Jurkat, Clone E6-1 (cell line): ENCODE data around the gene ZNF511.

Source experiments
- DNase-seq: peaks from one replicate; pipeline ENCODE4 v3.0.0-alpha.2; 2011; ENCODE audit warnings: low read depth, low spot score
- H3K4me3 ChIP-seq: 2 replicates; pipeline ENCODE4 v1.5.1; 2011; ENCODE audit warnings: mild to moderate bottlenecking, low read length, control low read depth, moderate library complexity

The ZNF511 gene

DNA sequence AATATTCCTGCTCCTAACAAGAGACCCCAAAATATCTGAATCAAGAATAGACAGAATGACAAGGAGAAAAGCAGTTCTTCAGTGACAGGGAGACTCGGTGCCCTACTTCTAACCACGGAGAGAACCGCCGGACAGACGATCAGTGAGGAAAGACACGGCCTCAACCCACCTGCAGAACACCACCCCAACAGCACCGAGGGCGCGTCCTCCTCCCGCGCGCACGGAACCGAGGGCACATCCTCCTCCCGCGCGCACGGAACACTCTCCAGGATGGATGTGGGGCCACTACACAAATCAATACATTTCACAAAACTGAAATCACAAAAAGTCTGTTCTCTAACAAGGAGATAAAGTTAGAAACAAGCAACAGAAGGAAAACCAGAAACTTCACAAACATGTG is 22.3 kb upstream of the ZNF511 start:
- no peak overlapping the region for H3K4me3 ChIP-seq
- no peak for DNase-seq

DNA sequence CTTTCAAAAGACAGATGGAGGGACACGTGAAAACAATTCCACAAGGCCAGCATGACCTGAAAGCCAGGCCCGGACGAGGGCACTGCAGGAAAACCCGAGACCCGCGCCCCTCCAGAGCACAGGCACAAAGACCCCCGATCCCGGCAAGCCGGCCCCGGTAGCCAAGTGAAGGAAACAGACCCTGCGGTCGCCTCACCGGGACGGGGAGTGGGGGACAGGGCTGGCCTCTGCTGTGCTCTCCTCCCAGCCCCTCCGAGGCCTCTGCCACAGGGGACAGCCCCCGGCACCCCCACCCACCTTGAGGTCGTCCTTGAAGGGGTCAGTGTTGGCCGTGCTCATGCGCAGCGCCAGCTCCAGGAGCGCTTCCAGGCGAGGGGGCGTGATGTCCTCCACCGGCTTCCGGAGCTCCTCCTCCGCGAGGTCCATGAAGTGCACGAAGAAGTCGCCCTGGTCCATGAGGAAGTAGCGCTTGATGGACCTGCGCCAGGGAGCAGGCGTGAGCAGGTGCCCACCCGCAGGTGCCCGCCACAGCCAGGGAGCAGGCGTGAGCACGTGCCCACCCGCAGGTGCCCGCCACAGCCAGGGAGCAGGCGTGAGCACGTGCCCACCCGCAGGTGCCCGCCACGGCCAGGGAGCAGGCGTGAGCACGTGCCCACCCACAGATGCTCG is 20.7 kb upstream of the ZNF511 start:
- no peak overlapping the region for H3K4me3 ChIP-seq
- no peak for DNase-seq

DNA sequence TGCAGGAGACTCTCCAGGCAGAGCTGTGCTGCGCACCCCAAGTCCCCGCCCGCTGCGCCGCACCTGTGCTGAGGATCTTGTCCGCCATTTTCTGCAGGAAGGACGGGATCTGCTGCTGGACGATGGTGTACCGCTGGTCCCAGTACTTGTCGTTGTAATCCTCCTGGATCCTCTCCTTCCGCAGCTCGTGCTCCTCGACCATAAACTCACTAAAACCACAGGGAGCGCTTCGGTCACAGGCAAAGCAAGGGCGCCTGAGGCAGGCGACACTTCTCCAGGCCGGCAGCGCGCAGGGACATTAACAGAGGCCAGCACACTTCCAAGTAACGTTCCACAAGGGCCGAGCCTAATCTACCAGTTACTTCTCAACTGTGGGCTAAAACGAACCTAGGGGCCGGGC is 19.0 kb upstream of the ZNF511 start:
- H3K4me3 ChIP-seq = no peak overlapping the region
- DNase-seq = no peak

DNA sequence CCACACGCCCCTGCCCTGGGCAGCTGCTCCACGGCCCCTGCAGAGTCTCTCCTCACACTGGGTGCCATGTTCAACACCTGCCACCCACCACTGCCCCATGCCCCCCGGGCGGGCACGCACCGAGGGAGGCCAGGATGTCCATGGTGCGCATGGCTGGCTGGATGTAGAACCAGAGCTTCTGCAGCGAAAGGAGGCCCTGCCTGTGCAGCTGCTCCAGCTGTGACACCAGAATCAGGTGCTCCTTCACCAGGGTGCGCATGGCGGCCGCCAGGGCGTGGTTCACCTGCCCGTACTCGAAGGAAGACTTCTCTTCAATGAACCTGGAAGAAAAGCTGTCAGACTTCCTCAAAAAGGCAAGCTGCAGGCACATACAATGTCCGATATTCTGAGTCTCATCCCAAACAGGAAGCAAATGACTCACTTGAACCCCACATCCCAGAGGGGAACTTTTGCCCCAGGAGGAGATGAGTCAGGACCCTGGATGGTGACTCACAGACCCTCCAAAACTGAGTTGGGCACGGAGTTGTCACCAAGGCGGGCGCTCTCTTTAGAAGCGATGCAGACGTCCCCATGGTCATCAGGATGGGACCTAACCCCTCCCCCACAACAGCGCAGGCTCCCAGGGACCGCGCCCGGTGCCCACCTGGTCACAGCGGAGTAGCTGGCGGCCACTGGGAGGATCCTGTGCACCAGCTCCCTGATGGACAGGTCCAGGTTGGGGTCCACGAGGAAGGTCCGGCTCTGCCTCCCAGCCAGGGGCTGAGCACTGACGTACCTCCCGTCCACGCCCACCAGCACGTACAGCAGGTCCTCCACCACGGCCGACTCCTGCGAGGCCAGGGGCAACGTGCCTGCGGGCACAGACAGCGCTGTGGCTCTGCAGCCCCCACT is 15.6 kb upstream of the ZNF511 start:
- H3K4me3 ChIP-seq = no peak overlapping the region
- no peak for DNase-seq

DNA sequence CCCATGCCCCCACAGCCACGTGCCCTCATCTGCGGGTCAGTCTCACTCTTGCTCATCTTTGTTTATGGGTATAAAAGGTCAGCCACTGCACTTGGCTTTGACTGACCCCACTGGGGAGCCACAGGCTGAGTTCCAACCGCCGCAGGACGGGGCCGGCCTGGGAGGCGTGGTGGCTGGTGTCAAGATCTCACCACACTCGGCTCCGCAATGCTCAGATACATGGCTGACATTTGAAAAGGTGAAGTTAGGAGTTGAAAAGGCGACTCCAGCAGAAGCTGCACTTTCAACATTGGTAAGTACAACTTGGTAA is 14.9 kb upstream of the ZNF511 start:
- DNase-seq = no peak
- no peak overlapping the region for H3K4me3 ChIP-seq

DNA sequence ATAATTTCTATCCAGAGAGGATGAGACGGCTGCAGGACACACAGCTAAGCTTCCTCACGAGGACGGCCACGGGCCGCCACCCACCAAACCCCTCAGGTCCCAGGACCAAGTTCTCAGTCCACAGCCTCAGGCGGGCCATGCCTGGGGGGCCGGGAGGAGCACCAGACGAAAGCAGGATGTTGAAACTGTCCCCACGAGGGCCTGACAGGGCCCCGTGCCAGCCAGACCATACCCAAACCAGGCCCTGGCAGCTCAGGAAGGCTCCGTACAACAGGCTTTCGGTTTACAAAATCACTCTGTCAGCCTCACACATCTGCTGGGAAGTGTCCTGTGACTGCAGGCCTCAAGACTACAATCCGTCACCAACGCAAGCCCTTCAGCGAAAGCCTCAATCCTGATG is 14.5 kb upstream of the ZNF511 start:
- no peak for DNase-seq

DNA sequence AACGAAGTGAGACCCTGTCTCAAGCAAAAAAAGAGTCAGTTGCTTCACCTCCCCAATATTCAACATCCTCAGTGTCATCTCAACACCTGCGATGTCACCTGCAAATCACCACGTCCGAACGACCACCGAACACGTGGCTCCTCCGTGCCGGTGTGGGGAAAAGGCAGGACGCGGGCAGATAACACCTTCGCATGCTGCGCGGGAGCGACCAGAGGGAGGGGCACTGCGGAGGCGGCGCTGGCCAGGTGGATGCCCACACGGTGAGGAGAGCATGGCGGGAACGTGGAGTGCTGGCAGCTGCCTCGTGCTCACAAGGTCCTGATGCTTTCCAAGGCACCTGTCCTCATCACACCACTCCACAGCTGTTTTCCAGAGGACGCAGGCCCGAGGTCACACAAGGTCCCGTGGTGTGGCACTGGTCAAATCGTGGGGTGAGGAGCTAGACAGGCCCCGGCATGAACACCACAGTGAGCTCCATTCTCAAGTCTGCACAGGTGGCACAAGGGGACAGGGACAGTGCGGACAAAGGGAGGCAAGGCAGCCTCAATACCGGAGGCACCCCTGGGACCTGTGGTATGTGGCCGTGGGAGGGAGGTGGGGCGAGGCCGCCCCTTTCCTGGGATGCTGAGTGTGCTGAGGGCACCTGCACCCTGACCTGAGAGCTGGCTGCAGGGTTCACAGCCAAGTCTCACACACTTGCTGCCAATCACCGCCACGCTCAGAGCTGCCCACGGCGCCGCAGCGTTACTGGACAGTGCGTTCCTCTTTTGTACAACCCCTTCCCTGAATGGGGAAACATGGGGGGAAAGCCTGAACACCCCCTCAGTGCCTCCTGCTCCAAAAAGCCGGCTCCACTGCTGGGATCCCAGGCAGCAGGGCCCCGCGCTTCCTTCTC is 13.0 kb upstream of the ZNF511 start:
- DNase-seq = no peak

More for the DNA sequence above, 14.5 kb upstream of the ZNF511 start:
- H3K4me3 ChIP-seq = no peak overlapping the region

DNA sequence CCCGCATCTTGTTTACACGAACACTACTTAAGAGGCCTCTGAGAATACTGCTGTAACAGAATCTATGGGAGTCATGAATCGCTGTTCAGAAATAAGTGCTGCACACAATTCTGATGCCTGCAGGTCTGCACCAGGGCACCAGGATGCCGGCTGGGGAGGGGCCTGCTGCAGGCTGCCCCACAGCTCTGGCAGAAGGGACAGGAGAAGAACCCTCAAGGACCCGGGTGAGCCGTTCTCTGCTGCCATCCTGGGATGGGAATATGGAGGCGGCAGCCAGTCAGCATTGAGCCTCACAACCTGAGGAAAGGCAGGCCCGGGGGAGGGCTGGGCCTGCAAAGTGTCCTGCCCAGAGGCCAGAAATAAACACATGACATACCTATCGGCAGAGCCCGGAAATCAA is 11.2 kb upstream of the ZNF511 start:
- H3K4me3 ChIP-seq = no peak overlapping the region
- DNase-seq = no peak

More for the DNA sequence above, 13.0 kb upstream of the ZNF511 start:
- H3K4me3 ChIP-seq = no peak overlapping the region

DNA sequence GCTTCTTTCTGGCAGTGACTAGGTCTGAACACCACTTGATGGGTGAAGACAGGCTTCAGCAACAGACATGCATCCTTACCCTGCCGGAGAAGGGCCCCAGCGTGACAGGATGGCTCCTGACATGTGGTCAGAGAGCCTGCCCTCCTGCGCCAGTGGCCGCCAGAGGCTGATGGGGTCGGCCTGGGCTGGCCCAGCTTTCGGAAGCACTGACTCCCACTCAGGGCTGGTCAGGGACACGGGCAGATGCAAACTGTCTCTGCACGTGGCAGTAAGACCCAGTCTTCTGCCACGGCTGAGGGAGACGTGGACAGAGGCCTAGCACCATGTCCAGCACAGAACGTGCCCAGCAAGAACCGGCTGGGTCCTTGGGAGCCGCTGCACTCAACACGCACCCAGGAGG is 10.2 kb upstream of the ZNF511 start:
- DNase-seq = no peak
- no peak overlapping the region for H3K4me3 ChIP-seq

DNA sequence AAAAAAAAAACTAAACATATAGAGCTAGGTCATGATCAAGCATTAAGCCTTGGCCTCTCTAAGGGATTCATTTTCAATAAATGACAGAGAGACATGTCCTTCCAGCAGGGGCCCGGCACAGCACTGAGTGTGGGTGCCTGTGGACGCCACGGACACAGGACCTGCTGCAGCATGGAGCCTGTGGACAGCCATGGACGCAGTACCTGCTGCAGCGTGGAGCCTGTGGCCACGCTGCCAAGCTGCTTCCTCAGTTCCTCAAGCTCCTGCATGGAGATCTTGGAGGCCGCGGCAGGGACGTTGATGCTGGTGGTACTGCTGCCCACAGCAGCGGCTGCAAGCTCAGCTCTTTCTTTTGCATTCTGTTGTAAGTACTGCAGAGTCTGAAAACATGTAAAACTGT is 9.5 kb upstream of the ZNF511 start:
- no peak for DNase-seq
- H3K4me3 ChIP-seq = no peak overlapping the region

DNA sequence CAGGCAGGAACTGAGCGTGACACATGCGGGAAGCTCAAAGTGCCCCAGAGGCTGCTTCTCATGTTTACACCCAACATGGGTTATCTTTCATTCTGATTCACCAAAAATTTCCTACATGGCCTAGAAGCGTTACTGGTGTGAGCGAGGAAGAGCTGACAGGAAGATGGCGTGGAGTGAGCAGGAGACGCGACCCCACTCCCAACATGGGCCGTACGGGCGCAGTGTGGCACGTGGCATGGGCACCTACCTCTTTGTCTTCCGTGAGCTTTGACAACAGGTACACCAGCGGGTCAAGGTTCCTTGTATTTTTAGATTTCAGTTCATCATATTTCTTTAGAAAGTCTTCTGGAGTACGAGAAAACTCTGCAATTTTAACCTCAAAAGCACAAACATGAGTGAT is 9.0 kb upstream of the ZNF511 start:
- no peak for DNase-seq
- H3K4me3 ChIP-seq = no peak overlapping the region

DNA sequence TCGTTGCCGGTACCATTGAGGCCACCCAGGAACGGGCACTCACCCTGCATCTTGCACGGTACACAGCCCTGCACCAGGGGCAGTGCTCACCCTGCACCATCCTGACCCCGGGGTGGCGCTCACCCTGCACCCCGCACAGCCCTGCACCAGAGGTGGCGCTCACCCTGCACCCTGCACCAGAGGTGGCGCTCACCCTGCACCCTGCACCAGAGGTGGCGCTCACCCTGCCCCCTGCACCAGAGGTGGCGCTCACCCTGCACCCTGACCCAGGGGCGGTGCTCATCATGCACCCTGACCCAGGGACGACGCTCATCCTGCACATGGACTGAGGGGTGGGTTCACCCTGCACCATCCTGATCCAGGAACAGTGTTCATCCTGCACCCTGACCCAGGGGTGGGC is 6.5 kb upstream of the ZNF511 start:
- H3K4me3 ChIP-seq = no peak overlapping the region
- no peak for DNase-seq

DNA sequence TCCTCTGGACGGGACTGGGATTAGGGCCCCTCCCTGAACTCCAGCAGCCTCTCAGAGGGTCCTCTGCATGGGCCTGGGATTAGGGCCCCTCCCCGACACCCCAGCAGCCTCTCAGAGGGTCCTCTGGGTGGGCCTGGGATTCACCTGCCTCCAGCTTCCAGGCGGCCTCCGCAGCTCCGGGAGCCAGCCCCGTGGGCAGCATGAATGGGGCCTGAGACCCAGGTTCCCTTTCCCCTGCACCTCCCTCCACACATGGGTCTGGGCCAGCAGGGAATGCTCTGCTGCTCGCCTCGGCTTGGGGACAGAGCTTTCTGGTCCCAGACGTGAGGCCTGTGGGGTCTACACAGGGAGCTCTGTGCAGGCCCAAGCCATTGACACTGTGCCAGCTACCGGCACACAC is 5.5 kb upstream of the ZNF511 start:
- no peak for DNase-seq
- no peak overlapping the region for H3K4me3 ChIP-seq

DNA sequence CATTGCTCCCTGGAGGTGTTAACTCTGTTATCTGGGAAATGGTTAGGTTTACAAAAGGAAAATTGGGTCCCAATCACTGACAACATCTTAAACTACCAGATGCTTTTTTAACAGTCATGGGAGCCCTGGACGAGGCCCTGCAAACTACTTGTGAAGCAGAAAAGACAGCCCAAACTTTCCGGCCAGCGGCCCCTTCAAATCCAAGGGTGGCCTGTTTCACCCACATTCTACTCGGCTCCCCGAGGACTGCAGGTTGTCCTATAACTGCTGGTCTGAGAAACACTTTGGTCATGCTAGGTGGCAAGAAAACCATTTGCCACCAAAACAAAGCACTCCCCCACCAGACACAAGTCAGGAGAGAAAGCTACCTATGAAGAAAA is 2.6 kb upstream of the ZNF511 start:
- no peak overlapping the region for H3K4me3 ChIP-seq
- no peak for DNase-seq

DNA sequence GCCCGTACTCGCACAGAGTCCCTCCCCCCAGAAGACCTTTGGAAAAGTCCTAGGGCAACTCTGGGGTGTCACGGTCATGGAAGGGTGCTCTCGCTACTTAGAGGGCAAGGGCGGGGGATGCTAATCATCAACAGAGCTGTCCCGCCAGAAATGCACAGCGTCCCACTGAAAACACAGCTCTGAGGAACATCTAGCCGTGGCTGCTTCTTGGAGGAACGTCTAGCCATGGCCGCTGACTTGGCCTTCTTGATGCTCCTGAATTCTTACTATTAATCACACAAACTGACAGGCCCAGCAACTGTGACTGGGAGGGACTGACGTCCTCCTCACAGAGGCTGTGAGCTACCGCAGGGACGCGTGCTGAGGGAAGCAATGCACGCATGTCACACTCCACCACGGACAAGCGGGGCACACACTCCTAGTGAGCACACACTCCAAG is 1.8 kb upstream of the ZNF511 start:
- H3K4me3 ChIP-seq = no peak overlapping the region
- DNase-seq = no peak

DNA sequence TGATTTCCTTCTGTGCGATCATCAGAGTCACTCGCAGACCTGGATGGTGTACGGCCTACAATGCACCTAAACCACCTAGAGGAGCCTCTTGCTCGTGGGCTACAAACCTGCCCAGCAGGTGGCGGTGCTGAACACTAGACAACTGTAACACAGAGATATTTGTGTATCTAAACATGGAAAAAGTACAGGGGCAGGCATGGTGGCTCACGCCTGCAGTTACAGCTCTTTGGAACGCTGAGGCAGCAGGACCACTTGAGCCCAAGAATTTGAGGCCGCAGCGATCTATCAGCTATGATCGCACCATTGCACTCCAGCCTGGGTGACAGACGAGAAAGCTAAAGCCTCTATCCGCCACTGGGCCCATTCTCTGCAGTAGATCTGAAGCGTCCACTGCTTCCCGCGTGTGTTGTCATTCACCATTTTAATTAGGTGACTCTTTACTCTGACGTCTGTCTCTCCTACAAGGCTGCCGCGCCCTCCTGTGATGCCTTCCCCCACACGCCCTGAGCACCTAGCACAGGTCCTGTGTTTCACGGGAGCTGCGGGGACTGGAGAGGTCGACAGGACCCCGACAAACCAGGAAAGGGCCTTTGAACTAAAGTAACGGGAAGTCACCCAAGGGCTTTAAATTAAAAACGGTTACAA is 816 bp upstream of the ZNF511 start:
- peak; percentile 74 for DNase-seq
- H3K4me3 ChIP-seq = peak overlapping the region; percentile 71

DNA sequence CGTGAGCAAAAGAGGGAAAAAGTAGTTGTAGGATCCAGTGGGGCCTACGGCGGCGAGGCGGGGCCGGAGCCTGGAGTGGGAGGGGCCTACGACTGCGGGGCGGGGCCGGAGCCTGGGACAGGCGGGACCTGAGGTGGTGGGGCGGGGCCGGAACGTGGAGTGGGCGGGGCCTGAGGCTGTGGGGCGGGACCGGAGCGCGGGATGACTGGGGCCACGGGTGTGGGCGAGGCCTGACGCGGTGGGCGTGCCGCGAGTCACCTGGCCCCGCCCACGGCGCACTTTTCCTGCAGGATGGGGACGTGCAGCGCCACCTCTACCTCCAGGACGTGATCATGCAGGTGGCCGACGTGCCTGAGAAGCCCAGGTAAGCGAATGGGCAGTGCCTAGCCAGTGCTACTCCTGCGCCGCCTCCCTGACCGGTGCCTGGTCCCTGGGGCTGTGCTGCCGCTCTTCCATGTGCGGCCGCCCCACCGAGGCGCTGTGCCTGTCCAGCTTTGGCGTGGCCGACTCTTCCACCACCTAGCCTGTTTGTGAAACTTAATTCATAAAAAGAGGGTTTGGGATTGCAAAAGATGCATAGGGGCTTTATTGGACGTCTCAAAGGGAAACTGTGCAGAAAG is 496 bp downstream of the ZNF511 start:
- DNase-seq = peak; percentile 65
- peak overlapping the region; percentile 71 for H3K4me3 ChIP-seq

DNA sequence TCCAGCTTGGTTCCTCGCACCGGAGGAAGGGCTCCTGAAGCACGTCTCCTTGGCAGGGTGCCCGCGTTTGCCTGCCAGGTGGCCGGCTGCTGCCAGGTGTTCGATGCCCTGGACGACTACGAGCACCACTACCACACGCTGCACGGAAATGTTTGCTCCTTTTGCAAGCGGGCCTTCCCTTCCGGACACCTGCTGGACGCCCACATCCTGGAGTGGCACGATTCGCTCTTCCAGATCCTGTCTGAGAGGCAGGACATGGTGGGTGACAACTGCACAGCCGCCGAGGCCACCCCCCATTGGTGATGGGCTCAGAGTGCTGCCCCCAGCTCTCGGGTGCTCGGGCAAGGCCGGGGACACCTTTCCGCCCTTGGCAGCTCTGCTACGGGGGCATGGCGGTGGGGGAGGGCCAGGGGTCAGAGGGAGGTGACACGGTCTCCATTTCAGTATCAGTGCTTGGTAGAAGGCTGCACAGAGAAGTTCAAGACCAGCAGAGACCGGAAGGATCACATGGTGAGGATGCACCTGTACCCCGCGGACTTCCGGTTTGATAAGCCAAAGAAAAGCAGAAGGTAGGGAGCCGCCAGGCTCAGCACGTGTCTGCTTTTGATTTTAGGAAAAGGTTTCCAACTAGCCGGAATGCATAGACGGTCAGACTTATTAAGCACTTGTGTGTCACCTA is 1.1 kb downstream of the ZNF511 start:
- H3K4me3 ChIP-seq = no peak overlapping the region; the same call in 1 of the 2 replicates
- DNase-seq = no peak

DNA sequence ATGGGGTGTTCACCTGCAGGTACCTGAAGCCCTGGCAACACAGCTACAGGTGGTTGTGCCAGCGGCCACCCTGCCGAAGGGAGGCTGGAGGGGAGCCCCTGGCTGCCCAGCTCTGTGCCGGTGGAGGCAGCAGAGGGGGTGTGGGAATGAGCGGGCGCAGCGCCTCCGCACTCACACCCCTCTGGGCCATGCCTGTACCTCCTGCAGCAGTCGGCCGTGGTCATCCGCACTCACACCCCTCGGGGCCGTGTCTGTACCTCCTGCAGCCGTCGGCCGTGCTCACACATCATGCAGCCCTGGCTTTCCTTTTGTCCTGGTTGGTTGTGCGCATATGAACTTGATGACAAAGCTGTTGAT is 1.7 kb downstream of the ZNF511 start:
- no peak overlapping the region for H3K4me3 ChIP-seq
- DNase-seq = no peak
